ENCODE data around the gene AFDN. TPM values are rescaled to one million over a fixed set of nuclear protein-coding genes. Genes with fewer than 3 reads are reported as not detected.

Gene AFDN
- total RNA-seq, 1 donor = 13.1 TPM

DNA sequence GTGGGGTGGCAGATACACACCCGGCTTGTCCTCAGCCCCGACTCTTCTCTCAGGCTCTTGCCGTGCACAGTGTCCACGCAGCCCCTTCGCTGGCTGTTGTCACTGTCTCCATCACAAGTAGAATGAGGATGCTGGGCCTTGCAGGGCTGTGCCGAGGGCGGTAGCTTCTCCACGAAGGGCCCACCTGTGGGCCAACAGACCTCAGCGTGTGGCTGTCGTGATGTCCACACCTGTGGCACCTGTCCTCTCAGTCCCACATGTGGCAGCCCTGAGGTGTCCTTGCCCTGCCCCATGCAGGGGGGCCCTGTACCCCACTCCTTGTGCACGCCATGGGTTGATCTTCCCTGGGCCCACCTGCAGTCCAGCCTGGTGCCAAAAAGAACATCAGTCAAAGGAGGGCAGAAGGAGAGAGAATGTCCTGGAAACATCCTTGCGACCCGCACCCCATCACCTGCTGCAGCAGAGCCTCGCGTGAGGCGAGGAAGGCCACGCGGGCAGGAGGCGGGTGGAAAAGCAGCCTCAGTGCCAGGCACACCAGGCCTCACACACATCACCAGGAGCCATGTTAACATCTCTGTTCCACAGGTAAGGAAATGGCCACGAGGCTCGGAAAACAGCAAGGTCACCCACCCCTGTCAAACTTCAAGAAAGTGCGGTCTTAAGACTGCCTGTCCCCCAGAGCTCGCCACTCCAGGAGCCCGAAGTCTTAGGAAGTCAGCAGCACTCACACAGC lies 22.3 kb upstream of the AFDN start:
- no peaks in the 10 kb centered on the region for H3K4me1 ChIP-seq (ENCODE audit: insufficient read depth, low read length)
- no peaks in the 10 kb centered on the region for H3K9me3 ChIP-seq (ENCODE audit: low read depth, low read length)
- H3K27me3 ChIP-seq (ENCODE audit: insufficient read depth, low read length) = peaks cover 8% of the 10 kb centered on the region

DNA sequence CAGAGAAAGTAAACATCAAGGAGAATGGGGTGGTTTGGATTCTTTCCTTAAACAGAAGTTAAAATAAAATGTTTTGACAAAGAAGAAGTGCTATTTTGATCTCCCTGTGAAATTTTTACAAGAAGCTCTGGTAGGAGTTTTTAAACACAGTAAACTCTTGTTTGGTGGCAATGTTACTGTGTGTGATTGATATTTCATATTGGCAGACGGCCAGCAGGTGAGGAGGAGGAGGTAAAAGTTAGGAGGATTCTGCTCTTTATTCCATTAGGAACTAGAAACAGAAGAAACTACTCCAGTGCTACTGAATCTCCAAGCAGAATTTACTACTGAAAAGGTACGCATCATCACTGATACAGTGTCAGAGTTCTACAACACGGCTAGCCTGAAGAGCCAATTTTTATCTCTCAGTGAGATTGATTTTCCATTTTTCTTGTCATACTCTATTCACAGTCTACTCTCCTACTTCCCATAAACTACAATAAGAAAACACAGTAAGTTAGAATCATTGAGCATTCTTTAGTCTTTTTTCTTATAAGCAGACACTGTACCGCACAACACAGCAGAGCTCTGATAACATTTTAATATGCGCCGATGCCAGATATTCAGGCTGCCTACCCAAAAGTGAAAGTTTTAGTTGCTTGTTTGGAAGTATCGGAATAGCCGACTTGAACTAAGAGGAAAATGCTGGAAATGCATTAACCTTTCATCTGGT lies 21.2 kb upstream of the AFDN start:
- Histone ChIP-seq H3K4me1 (ENCODE audit: insufficient read depth, low read length) (no peaks in the 10 kb centered on the region), H3K27me3 (ENCODE audit: insufficient read depth, low read length) (peaks cover 8% of the 10 kb centered on the region), H3K4me3 (ENCODE audit: low read length) (no peak overlapping the region), H3K9me3 (ENCODE audit: low read depth, low read length) (no peaks in the 10 kb centered on the region)

More for the DNA sequence above, 22.3 kb upstream of the AFDN start:
- H3K4me3 ChIP-seq (ENCODE audit: low read length) = no peak overlapping the region

DNA sequence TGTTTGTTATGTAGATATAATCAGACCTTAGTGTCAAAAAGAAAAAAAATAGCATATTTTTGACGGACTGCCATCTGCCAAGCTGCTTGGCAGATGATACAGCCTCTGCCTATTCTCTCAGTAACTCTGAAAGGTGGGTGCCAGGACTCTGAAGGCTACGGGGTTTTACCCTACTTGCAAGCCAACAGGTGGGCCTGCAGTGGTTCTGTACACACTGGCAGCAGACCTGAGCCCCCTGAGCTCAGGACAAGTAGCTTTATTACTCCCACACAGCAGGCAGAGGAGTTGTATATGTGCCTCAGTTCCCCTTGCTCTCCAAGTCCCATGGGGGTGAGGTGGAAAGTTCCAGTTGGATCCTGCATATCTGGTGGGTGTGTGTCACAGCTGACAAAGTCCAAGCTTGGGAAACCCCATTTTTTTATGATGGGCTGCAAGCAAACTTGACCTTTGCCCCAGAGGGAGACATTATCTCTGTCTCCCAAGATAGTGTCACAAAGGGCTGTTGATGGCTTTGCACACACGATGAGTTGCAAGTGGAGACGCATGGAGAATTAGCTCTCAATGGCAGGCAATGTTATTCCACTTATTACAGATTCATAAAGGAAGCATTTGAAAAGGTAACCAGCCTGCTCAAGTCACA lies 20.5 kb upstream of the AFDN start:
- no peaks in the 10 kb centered on the region for H3K4me1 ChIP-seq (ENCODE audit: insufficient read depth, low read length)
- H3K4me3 ChIP-seq (ENCODE audit: low read length) = no peak overlapping the region
- peaks cover 12% of the 10 kb centered on the region for H3K27me3 ChIP-seq (ENCODE audit: insufficient read depth, low read length)
- H3K9me3 ChIP-seq (ENCODE audit: low read depth, low read length) = no peaks in the 10 kb centered on the region

DNA sequence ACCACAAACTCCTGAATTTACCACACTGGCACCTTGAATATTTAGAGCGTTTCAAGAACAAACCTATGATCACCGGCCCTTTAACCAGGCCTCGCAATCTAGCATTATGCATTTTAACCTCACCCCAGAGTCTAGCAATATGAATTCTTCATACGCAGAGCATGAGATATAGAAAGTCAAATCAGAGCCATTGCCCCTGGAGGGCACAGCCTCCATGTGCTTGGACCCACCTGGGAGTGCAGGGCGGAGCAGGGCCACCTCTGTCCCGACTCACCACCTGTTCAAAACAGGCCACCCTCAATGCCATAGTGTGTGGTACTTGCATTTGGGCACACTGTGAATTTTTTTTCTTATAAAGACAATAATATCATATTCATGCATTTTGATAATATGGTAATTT lies 19.5 kb upstream of the AFDN start:
- Histone ChIP-seq H3K9me3 (ENCODE audit: low read depth, low read length) (no peaks in the 10 kb centered on the region), H3K4me1 (ENCODE audit: insufficient read depth, low read length) (no peaks in the 10 kb centered on the region), H3K27me3 (ENCODE audit: insufficient read depth, low read length) (peaks cover 16% of the 10 kb centered on the region), H3K4me3 (ENCODE audit: low read length) (no peak overlapping the region)

DNA sequence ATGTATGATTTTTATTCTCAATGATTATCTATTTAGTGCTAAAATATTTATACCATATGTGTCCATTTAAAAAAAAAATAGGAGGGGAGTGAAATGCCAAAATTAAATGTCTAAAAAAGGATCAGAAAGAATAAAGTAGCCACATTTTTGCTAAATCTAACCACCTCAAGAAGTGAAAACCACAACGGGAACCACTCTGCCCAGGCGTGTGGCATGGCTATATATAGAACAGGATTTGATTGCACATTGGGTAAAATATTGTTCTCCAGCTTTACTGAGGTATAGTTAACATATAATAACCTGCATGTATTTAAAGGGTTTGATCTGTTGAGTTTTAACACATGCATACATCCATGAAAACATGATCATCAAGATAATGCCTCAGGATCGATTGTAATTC lies 19.0 kb upstream of the AFDN start:
- peaks cover 16% of the 10 kb centered on the region for H3K27me3 ChIP-seq (ENCODE audit: insufficient read depth, low read length)
- H3K4me3 ChIP-seq (ENCODE audit: low read length) = no peak overlapping the region
- H3K9me3 ChIP-seq (ENCODE audit: low read depth, low read length) = no peaks in the 10 kb centered on the region
- H3K4me1 ChIP-seq (ENCODE audit: insufficient read depth, low read length) = no peaks in the 10 kb centered on the region

DNA sequence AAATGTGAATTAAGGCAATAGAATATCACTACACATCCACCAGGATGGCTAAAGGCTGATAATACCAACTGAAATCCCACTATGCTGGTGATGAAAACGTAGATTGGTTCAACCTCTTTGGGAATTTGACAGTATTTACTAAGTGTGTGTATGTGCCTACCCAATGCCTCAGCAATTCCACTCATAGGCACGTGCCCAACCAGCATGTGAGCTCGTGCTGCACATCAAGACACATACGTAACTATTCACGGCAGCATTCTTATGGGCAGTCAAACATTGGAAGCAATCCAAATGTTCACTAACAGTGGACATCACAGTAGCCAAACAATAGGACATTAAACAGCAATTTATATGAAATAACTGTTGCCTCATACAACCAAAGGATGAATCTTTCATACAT lies 15.7 kb upstream of the AFDN start:
- Histone ChIP-seq H3K27me3 (ENCODE audit: insufficient read depth, low read length) (peaks cover 20% of the 10 kb centered on the region), H3K4me1 (ENCODE audit: insufficient read depth, low read length) (no peaks in the 10 kb centered on the region), H3K9me3 (ENCODE audit: low read depth, low read length) (no peaks in the 10 kb centered on the region), H3K4me3 (ENCODE audit: low read length) (no peak overlapping the region)

DNA sequence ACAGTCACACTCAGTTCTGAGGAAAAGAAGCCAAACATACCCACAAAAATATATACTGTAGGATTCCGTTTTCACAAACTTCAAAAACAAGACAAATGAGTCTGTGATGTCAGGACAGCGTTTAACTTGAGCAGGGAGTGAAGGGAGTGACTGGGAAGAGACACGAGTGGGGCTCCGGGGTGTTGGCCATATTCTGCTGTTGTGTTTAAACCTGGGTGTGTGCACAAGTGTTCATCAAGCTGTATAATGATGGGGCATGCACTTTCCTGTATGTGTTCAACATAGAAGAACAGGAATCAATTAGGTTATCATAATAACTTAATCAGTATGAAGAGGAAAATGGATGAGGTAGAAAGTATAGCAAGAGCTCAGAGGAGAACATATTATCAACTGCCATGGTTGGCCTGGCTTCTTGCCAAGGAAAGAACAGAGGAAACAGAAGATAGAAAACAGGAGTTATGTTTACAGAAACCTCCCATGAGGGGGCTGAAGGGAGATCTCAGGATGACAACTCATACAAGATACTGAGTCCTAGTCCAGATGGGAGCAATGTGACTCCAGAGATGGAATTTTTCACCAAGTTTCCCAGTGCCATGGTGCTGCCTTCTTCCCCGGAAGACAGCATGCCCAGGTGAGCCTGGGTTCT lies 15.1 kb upstream of the AFDN start:
- H3K4me1 ChIP-seq (ENCODE audit: insufficient read depth, low read length) = no peaks in the 10 kb centered on the region
- H3K27me3 ChIP-seq (ENCODE audit: insufficient read depth, low read length) = peaks cover 16% of the 10 kb centered on the region
- no peak overlapping the region for H3K4me3 ChIP-seq (ENCODE audit: low read length)
- no peaks in the 10 kb centered on the region for H3K9me3 ChIP-seq (ENCODE audit: low read depth, low read length)

DNA sequence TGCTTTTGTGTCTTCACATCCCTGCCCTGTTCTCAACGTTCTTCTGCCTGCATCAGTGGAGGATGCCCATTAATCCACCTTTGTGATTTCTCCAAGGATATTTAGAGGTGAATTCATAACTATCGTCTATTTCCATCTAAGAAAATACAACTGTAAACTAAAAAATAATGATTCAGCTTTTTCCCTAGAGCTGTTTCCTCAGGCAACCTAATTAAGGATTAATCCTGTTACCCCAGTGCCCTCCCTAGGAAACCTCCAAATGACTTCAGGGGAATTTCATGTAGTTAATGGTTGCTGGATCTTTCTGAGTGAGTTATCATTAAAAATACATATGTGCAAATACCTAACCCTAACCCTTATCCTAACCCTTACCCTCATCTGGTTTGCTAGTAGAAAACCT lies 14.6 kb upstream of the AFDN start:
- Histone ChIP-seq H3K9me3 (ENCODE audit: low read depth, low read length) (no peaks in the 10 kb centered on the region), H3K4me3 (ENCODE audit: low read length) (no peak overlapping the region), H3K4me1 (ENCODE audit: insufficient read depth, low read length) (no peaks in the 10 kb centered on the region), H3K27me3 (ENCODE audit: insufficient read depth, low read length) (peaks cover 18% of the 10 kb centered on the region)

DNA sequence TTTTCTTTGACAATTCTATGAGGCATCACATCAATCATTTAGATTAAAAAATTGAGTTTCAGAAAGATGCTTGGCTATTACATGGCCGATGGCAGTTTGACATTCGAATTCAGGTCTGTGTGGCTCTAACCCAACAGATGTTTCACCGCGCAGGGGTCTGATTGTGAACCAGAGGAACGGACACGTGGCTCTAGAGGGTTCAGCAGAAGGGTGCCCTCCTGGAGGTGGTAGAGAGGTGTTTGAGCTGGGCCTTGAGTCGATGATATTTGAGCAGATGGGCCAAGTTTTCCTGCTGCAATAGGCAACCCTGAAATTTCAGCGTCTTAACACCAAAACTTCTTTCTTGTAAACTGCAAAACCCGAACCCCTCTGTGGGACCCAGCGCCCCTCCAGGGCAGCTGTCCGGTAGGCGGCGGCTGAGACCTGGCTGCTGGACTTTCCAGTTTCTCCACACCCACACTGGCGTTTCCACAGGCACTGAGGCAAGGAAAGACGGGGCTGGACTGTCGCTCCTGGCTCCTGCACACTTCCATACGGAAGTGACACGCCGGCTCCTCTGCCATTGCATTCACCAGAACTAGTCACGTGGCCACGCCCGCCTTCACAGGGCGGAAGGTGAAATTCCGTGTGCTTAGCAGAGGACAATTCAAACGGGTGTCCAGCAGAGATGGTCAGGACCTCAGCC lies 11.3 kb upstream of the AFDN start:
- Histone ChIP-seq H3K27me3 (ENCODE audit: insufficient read depth, low read length) (peaks cover 14% of the 10 kb centered on the region), H3K4me3 (ENCODE audit: low read length) (no peak overlapping the region), H3K4me1 (ENCODE audit: insufficient read depth, low read length) (no peaks in the 10 kb centered on the region), H3K9me3 (ENCODE audit: low read depth, low read length) (no peaks in the 10 kb centered on the region)

DNA sequence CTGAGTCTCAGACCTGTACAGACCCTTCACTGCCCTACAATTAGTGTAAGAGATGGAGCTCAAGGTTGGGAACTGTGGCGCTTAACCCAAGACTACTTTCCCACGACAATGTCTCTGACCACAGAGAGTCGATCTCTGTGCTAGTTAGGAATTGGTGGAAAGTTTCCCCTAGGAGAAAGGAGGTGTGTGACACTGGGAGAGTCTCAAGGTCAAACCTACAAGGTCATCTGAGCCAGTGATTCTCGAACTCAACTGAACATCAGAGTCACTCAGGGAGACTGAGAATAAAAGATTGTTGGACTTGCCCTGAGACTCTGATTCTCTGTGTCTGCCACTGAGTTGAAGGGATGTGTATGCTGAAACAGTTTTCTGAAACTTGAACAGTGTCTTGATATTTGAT lies 9.7 kb upstream of the AFDN start:
- Histone ChIP-seq H3K4me1 (ENCODE audit: insufficient read depth, low read length) (no peaks in the 10 kb centered on the region), H3K27me3 (ENCODE audit: insufficient read depth, low read length) (peaks cover 6% of the 10 kb centered on the region), H3K4me3 (ENCODE audit: low read length) (no peak overlapping the region), H3K9me3 (ENCODE audit: low read depth, low read length) (no peaks in the 10 kb centered on the region)

DNA sequence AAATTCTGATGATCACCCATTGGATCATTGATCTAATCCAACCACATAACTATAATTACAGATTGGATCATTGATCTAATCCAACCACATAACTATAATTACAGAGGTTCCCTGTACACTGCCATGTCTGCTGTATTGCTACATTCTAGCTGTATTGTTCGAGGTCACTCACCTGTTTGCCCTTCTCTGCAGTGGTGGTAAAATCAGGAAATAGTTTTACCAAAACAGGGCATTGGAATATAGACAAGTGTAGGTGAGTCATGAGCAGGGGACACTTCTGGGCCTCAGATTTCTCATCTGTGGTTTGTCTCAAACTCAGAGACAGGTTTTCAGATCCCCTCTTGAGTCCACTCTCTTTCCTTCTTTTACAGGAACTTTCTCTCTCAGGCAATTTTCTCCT lies 9.0 kb upstream of the AFDN start:
- Histone ChIP-seq H3K9me3 (ENCODE audit: low read depth, low read length) (no peaks in the 10 kb centered on the region), H3K4me3 (ENCODE audit: low read length) (no peak overlapping the region), H3K4me1 (ENCODE audit: insufficient read depth, low read length) (no peaks in the 10 kb centered on the region), H3K27me3 (ENCODE audit: insufficient read depth, low read length) (peaks cover 12% of the 10 kb centered on the region)

DNA sequence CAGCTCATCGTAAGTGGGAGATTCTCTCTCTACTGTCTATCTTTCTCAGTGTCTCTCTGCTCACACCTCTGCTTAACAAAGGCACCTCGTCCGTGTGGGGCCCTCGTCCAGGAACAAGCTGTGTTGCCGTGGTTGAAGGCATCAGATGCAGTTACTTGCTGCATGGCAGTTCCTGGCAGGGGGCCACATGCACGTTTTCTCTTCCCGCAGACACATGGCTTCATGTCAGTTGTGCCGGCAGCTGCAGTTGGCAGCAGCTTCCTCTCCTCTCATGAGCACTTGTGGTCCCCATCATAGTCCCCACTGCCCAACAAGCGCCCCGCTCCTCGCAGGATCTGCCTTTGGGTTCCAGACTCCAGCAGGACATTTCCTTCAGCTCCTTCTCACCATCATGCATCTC lies 7.1 kb upstream of the AFDN start:
- peaks cover 15% of the 10 kb centered on the region for H3K27me3 ChIP-seq (ENCODE audit: insufficient read depth, low read length)
- H3K4me3 ChIP-seq (ENCODE audit: low read length) = no peak overlapping the region
- H3K4me1 ChIP-seq (ENCODE audit: insufficient read depth, low read length) = no peaks in the 10 kb centered on the region
- H3K9me3 ChIP-seq (ENCODE audit: low read depth, low read length) = no peaks in the 10 kb centered on the region

DNA sequence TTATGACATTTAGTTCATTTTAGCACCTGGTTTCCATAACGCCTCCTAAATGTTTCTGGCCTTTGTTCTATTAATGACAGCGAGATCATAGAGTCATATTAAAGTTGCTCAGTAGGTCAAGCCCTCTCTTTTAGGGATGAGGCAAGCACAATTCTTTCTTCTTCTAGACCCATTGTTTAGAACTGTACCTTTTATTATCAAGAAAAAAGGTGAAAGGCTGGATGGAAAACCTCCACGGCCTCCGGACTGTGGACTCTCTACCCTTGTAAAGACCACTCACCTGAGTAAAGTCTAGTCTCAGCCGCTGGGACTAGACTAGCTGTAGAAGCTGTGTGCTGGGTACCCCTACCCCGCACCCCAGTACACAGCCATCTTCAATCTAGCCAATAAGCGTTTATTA lies 6.0 kb upstream of the AFDN start:
- Histone ChIP-seq H3K9me3 (ENCODE audit: low read depth, low read length) (no peaks in the 10 kb centered on the region), H3K27me3 (ENCODE audit: insufficient read depth, low read length) (peaks cover 26% of the 10 kb centered on the region), H3K4me3 (ENCODE audit: low read length) (no peak overlapping the region), H3K4me1 (ENCODE audit: insufficient read depth, low read length) (peaks cover 7% of the 10 kb centered on the region)

DNA sequence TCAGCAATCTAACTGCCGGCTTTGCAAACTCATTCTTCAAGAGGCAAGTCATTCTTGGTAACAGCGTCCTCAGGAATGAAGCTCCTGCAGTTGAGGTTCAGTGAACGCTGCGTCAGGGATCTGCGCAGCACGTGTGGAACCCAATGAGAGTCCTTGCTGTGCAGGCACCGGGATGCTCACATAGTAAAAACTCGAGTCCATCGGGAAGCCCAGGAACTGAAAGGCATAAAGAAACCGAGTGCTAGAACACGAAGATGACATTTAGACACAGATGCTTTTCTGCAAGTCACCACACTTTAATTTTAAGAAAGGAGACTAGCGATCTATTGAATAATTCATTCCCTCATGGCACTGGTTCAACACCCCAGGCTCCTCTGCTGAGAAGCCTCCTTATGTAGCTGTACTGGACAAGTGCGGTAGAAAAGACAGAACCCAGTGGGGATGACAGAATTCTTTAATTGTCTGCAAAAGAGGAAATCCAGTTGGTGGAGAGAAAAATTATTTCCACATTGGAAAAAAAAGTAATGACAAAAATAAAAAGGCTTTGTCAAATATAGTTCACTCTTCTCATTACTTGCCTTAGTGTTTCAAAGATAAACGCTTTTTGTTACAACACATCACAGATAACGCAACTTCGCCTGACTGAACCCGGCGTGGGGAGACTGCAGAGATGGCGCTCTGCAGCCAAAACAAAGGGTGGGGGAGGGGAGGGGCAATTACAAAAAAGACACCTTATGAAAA lies 1.9 kb upstream of the AFDN start:
- H3K4me3 ChIP-seq (ENCODE audit: low read length) = no peak overlapping the region
- H3K4me1 ChIP-seq (ENCODE audit: insufficient read depth, low read length) = peaks cover 20% of the 10 kb centered on the region
- peaks cover 54% of the 10 kb centered on the region for H3K27me3 ChIP-seq (ENCODE audit: insufficient read depth, low read length)
- no peaks in the 10 kb centered on the region for H3K9me3 ChIP-seq (ENCODE audit: low read depth, low read length)
